Liver (tissue), 2 donors: ENCODE results near the gene CDH23.

Experiments used
- CTCF ChIP-seq: fragments of 150-350 bp; IDR thresholded peaks from 2 replicates; pipeline ENCODE4 v1.5.1; 2017; ENCODE audit warnings: improper control_type of control experiment, low read depth, low read length; ENCODE audit not compliant: missing input control
- TF ChIP-seq, protein P1 (sequence below): IDR thresholded peaks from 2 replicates; pipeline ENCODE4 v1.6.1; 2016; ENCODE audit warnings: antibody characterized with exemption
- donor health status: healthy.

GRCh38 chr10:71413581-71413980 is 16.9 kb downstream of the CDH23 start:
- TF ChIP-seq CTCF, result no peak
- TF ChIP-seq, protein P1, sequence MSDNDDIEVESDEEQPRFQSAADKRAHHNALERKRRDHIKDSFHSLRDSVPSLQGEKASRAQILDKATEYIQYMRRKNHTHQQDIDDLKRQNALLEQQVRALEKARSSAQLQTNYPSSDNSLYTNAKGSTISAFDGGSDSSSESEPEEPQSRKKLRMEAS, result no peak
